Panc1 (cell line): ENCODE measurements around the gene CKS1B.

Experiments
- CTCF ChIP-seq: fragments of 450-650 bp; IDR thresholded peaks from 2 replicates; pipeline ENCODE4 v1.5.1; 2017; ENCODE audit warnings: mild to moderate bottlenecking
- POLR2AphosphoS5 ChIP-seq: IDR thresholded peaks from 2 replicates; pipeline ENCODE4 v1.6.1; 2012; ENCODE audit warnings: mild to moderate bottlenecking, low read depth, low read length, moderate library complexity
- REST ChIP-seq, 2 experiments: IDR thresholded peaks; 2 replicates each; pipeline ENCODE4 v1.6.1; 2011 to 2012; ENCODE audit warnings: low read depth in 2 of 2, control low read depth in 1 of 2, low read length in 1 of 2, mild to moderate bottlenecking in 1 of 2, moderate library complexity in 1 of 2; ENCODE audit not compliant: insufficient read depth in 1 of 2
- SIN3A ChIP-seq: IDR thresholded peaks from 2 replicates; pipeline ENCODE4 v1.6.1; 2012; ENCODE audit warnings: low read depth, mild to moderate bottlenecking, low read length, moderate library complexity, borderline replicate concordance; ENCODE audit not compliant: insufficient read depth

DNA sequence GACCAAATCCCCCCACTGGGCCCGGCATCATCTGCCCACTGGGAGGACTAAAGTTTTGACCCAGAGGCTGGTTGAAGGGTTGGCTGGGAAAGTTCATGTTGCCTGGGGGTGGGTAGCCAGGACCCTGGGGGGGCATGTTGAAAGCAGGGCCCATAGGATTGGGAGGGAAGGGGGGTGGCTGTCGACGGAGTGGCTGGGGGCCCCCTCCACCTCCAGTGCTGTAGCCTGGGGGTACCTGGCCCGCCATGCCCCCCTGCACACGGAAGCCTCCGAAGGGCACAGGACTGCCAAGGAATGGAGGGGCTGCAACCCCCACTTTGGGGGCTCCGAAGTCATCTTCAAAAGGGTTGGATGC is 15.1 kb upstream of the CKS1B start:
- TF ChIP-seq CTCF: no peak
- no peak for TF ChIP-seq SIN3A
- no peak for TF ChIP-seq POLR2AphosphoS5
- TF ChIP-seq REST (IDR thresholded peaks at IDR 0.05; ENCODE audit: insufficient read depth in 1 of 2, low read depth in 2 of 2, low read length in 1 of 2): no peak
